MM.1S (cell line): Measurements from ENCODE around the gene COG5.

Experiments
- CTCF ChIP-seq: fragments of 300-600 bp; sonication (generic); IDR thresholded peaks from 2 replicates; pipeline ENCODE4 v1.5.1; 2016; ENCODE audit warnings: antibody characterized with exemption, low read length, mixed read lengths
- EZH2 ChIP-seq: fragments of 300-600 bp; sonication (generic); optimal IDR thresholded peaks from 2 replicates; pipeline ENCODE3; 2017; ENCODE audit warnings: low read depth, mild to moderate bottlenecking, antibody characterized with exemption, low read length, mixed read lengths
- EZH2phosphoT487 ChIP-seq: fragments of 300-600 bp; sonication (generic); IDR thresholded peaks from 2 replicates; pipeline ENCODE4 v1.6.1; 2018; ENCODE audit warnings: antibody characterized with exemption, low read length

- no peak for TF ChIP-seq CTCF
- no peak for TF ChIP-seq EZH2
- no peak for TF ChIP-seq EZH2phosphoT487
These were observed 311.8 kb downstream of the COG5 start for GRCh38 chr7:107251963-107252362.
